HCT116 (cell line): ENCODE results near the gene TAGLN3. TPM values are rescaled to one million over a fixed set of nuclear protein-coding genes. Genes with fewer than 3 reads are reported as not detected.

ENCODE experiments used
- ATAC-seq: fragments of 200-7000 bp; cut with Tn5 transposase; 2 replicates; pipeline ENCODE4 v1.9.1; 2020; ENCODE audit warnings: mild to moderate bottlenecking, moderate library complexity
- BruUV-seq: library from RNA; stranded (reverse); fragments of 400-500 nt; replicated peaks from 2 replicates; lab custom pipeline; 2021; lab: Mats Ljungman, UMichigan
- CTCF ChIA-PET: fragments of 300-600 bp; sonication (Branson Sonifier 250); formaldehyde crosslinking; loops from one replicate; lab custom pipeline; 2021; ENCODE audit warnings: antibody characterized with exemption; lab: Charles Lee
- POLR2A ChIA-PET: fragments of 300-600, 350-600 bp; sonication (Branson Sonifier 250); formaldehyde crosslinking; loops from one replicate; lab custom pipeline; 2021; ENCODE audit warnings: antibody characterized with exemption; lab: Charles Lee
- RAD21 ChIA-PET, 2 experiments: fragments of 300-600 bp; sonication (Branson Sonifier 250); formaldehyde crosslinking; loops; one replicate each; lab custom pipeline; 2023; ENCODE audit warnings: low total read pairs in 2 of 2; ENCODE audit not compliant: uncharacterized antibody in 2 of 2, unreplicated experiment in 2 of 2, low non-redundant PET in 1 of 2; lab: Charles Lee
- DNase-seq: peaks from one replicate; pipeline ENCODE4 v3.0.0-alpha.2; 2010; ENCODE audit warnings: low read depth, low spot score
- H2AFZ ChIP-seq: fragments of 200-600 bp; shearing (Covaris generic), sonication (generic); 2 replicates; pipeline ENCODE4 v1.6.1; 2017; ENCODE audit warnings: low read depth, mixed run types, mixed read lengths, antibody characterized with exemption, low read length; ENCODE audit not compliant: poor library complexity, severe bottlenecking
- H3K27ac ChIP-seq: 2 replicates; pipeline ENCODE4 v1.5.1; 2012; ENCODE audit warnings: low read depth, low read length
- H3K27me3 ChIP-seq: fragments of 200-600 bp; sonication (generic); 2 replicates; pipeline ENCODE4 v1.6.1; 2016; ENCODE audit warnings: mixed run types, low read length, mixed read lengths; ENCODE audit not compliant: insufficient read depth
- H3K36me3 ChIP-seq, 2 experiments: fragments of 200-500 bp in 1 of 2; fragments of 200-600 bp in 1 of 2; sonication (Bioruptor generic) in 1 of 2; sonication (generic) in 1 of 2; 2 replicates each; pipeline versions ENCODE4 v1.5.1 to v1.6.1; 2014 to 2016; ENCODE audit warnings: low read length in 2 of 2, inconsistent platforms in 1 of 2, mixed read lengths in 1 of 2, mixed run types in 1 of 2; ENCODE audit not compliant: insufficient read depth in 2 of 2, control insufficient read depth in 1 of 2
- H3K4me1 ChIP-seq, 2 experiments: fragments of 200-600 bp in 1 of 2; sonication (generic) in 1 of 2; 2 replicates each; pipeline versions ENCODE4 v1.5.1 to v1.6.1; 2012 to 2017; ENCODE audit warnings: low read length in 2 of 2, inconsistent platforms in 1 of 2, mild to moderate bottlenecking in 1 of 2, mixed read lengths in 1 of 2, mixed run types in 1 of 2, moderate library complexity in 1 of 2; ENCODE audit not compliant: insufficient read depth in 2 of 2, control insufficient read depth in 1 of 2
- H3K4me2 ChIP-seq: fragments of 200-600 bp; sonication (generic); 2 replicates; pipeline ENCODE4 v1.6.1; 2017; ENCODE audit warnings: mixed run types, low read length, mixed read lengths
- H3K4me3 ChIP-seq, 2 experiments: fragments of 200-600 bp in 1 of 2; sonication (generic) in 1 of 2; replicated peaks in 1 of 2; 2 replicates each; pipeline ENCODE4 v1.5.1; 2011 to 2016; ENCODE audit warnings: low read length in 2 of 2, control low read depth in 1 of 2, low read depth in 1 of 2, mild to moderate bottlenecking in 1 of 2, mixed read lengths in 1 of 2, mixed run types in 1 of 2
- H3K79me2 ChIP-seq: fragments of 200-600 bp; sonication (generic); 2 replicates; pipeline ENCODE4 v1.6.1; 2017; ENCODE audit warnings: mild to moderate bottlenecking, mixed run types, low read length, moderate library complexity, mixed read lengths; ENCODE audit not compliant: insufficient read depth
- H3K9ac ChIP-seq: fragments of 200-600 bp; sonication (generic); 2 replicates; pipeline ENCODE4 v1.6.1; 2016; ENCODE audit warnings: low read length, mixed read lengths
- H3K9me2 ChIP-seq: fragments of 200-600 bp; sonication (generic), shearing (Covaris generic); 2 replicates; pipeline ENCODE4 v1.6.1; 2017; ENCODE audit warnings: mixed run types, mild to moderate bottlenecking, moderate library complexity; ENCODE audit not compliant: insufficient read depth
- H3K9me3 ChIP-seq, 2 experiments: fragments of 200-500 bp in 1 of 2; fragments of 200-600 bp in 1 of 2; sonication (Bioruptor generic) in 1 of 2; sonication (generic) in 1 of 2; 2 replicates each; pipeline ENCODE4 v1.6.1; 2014 to 2017; ENCODE audit warnings: low read length in 2 of 2, mixed read lengths in 2 of 2, inconsistent platforms in 1 of 2, low read depth in 1 of 2, mild to moderate bottlenecking in 1 of 2, mixed run types in 1 of 2, moderate library complexity in 1 of 2; ENCODE audit not compliant: control insufficient read depth in 1 of 2, insufficient read depth in 1 of 2
- H4K20me1 ChIP-seq: fragments of 200-600 bp; sonication (generic), shearing (Covaris generic); 2 replicates; pipeline ENCODE4 v1.6.1; 2017; ENCODE audit warnings: mixed run types, mild to moderate bottlenecking, moderate library complexity; ENCODE audit not compliant: insufficient read depth
- EZH2 ChIP-seq: fragments of 200-600 bp; sonication (generic); IDR thresholded peaks from 2 replicates; pipeline ENCODE4 v1.6.1; 2017; ENCODE audit warnings: antibody characterized with exemption, mixed run types
- EZH2phosphoT487 ChIP-seq: fragments of 200-600 bp; IDR thresholded peaks from 2 replicates; pipeline ENCODE4 v1.6.1; 2018; ENCODE audit warnings: antibody characterized with exemption, borderline replicate concordance
- FOSL1 ChIP-seq: IDR thresholded peaks from 2 replicates; pipeline ENCODE4 v1.6.1; 2012; ENCODE audit warnings: low read depth
- JUND ChIP-seq: IDR thresholded peaks from 2 replicates; pipeline ENCODE4 v1.6.1; 2012
- POLR2A ChIP-seq: IDR thresholded peaks from 2 replicates; pipeline ENCODE4 v1.7.0; 2011; ENCODE audit warnings: borderline replicate concordance; ENCODE audit not compliant: insufficient read depth, insufficient read length; ENCODE audit errors: extremely low read depth
- POLR2AphosphoS5 ChIP-seq: IDR thresholded peaks from 2 replicates; pipeline ENCODE4 v1.6.1; 2011; ENCODE audit warnings: mild to moderate bottlenecking, low read depth, low read length, moderate library complexity
- SIN3A ChIP-seq: IDR thresholded peaks from 2 replicates; pipeline ENCODE4 v1.6.1; 2012; ENCODE audit warnings: low read depth
- SP1 ChIP-seq: IDR thresholded peaks from 2 replicates; pipeline ENCODE4 v1.6.1; 2012; ENCODE audit warnings: low read depth
- SRF ChIP-seq: IDR thresholded peaks from 2 replicates; pipeline ENCODE4 v1.6.1; 2012; ENCODE audit warnings: low read depth
- YY1 ChIP-seq: IDR thresholded peaks from 2 replicates; pipeline ENCODE4 v1.6.1; 2011; ENCODE audit warnings: low read length, low read depth, moderate library complexity, mild to moderate bottlenecking; ENCODE audit not compliant: insufficient replicate concordance; ENCODE audit errors: extremely low read depth
- ZBTB33 ChIP-seq: IDR thresholded peaks from 2 replicates; pipeline ENCODE4 v1.6.1; 2011; ENCODE audit warnings: mild to moderate bottlenecking, low read length, moderate library complexity; ENCODE audit not compliant: insufficient replicate concordance; ENCODE audit errors: extremely low read depth
- ZFX ChIP-seq: fragments of 450-650 bp; IDR thresholded peaks from 2 replicates; pipeline ENCODE4 v1.6.1; 2017
- ZNF274 ChIP-seq: fragments of 200-500 bp; sonication (Bioruptor generic); IDR thresholded peaks from 2 replicates; pipeline ENCODE4 v1.6.1; 2014; ENCODE audit warnings: mild to moderate bottlenecking, low read depth, low read length, inconsistent platforms
- intact Hi-C: fragments of 100-400 bp; cut with micrococcal nuclease; formaldehyde crosslinking; loops from 2 replicates; pipeline ENCODE4 v1.10.0; 2022
- total RNA-seq: library from RNA; stranded (reverse); gene quantifications from one replicate; pipeline ENCODE4 v1.2.1, GENCODE V29; 2021; ENCODE audit not compliant: unreplicated experiment
- TF ChIP-seq, protein P1 (sequence below): IDR thresholded peaks from 2 replicates; pipeline ENCODE4 v1.6.1; 2012

The TAGLN3 gene
- total RNA-seq, 1 experiment from 2014 or later, result 0.64 TPM

GRCh38 chr3:112059497-112059896, 60.8 kb downstream of the TAGLN3 start:
- BruUV-seq, result no TSS peak
- TF ChIP-seq SP1, result no peak
- TF ChIP-seq YY1, result no peak
- no peak for TF ChIP-seq JUND
- TF ChIP-seq POLR2A, result no peak
- no peak for TF ChIP-seq POLR2AphosphoS5
- no peak for TF ChIP-seq ZBTB33
- no peak for TF ChIP-seq EZH2phosphoT487
- no peak for TF ChIP-seq EZH2
- TF ChIP-seq, protein P1, sequence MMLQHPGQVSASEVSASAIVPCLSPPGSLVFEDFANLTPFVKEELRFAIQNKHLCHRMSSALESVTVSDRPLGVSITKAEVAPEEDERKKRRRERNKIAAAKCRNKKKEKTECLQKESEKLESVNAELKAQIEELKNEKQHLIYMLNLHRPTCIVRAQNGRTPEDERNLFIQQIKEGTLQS, result no peak
- TF ChIP-seq SIN3A, result no peak
- no peak for TF ChIP-seq ZNF274
- no peak for TF ChIP-seq ZFX
- TF ChIP-seq SRF, result no peak
- TF ChIP-seq FOSL1, result no peak
- Histone ChIP-seq H3K9me3 (no peaks in the 10 kb centered on the region), H3K4me2 (no peak overlapping the region), H3K27ac (no peak overlapping the region), H3K9ac (no peak overlapping the region), H3K4me3 (no peak overlapping the region), H3K36me3 (no peaks in the 10 kb centered on the region), H3K9me2 (no peaks in the 10 kb centered on the region), H3K27me3 (no peaks in the 10 kb centered on the region), H3K79me2 (no peaks in the 10 kb centered on the region), H3K4me1 (0 out of 4 replicates have a peak, but pooled peaks cover 0 to 3% of the 10 kb centered on the region in 2 experiments), H4K20me1 (no peaks in the 10 kb centered on the region), H2AFZ (no peak overlapping the region)
- POLR2A ChIA-PET, result no interaction called here
- ATAC-seq (no peak), DNase-seq (no peak)
- CTCF ChIA-PET, result no interaction called here
- RAD21 ChIA-PET, result no interaction called here
- intact Hi-C loops, result no loop called here
